NCI-H1436 treated with DMSO at 0.1 percent for 48 hours (cell line): ENCODE data around the gene CHST11.

Experiments used
- DNase-seq: peaks from one replicate; lab custom pipeline; 2025; lab: John Stamatoyannopoulos, UW

Gene CHST11

GRCh38 chr12:104809706-104810385, 353.1 kb downstream of the CHST11 start:
- DNase-seq, result no peak
